Upper lobe of left lung (tissue), 6 donors: ENCODE results near the gene CBL. TPM values are rescaled to one million over a fixed set of nuclear protein-coding genes. Genes with fewer than 3 reads are reported as not detected.
A peak's percentile ranks its signal among the peaks of the same experiment; 100 is the strongest.

Source experiments
- ATAC-seq, 2 donors: fragments of 200-7000 bp; cut with Tn5 transposase; one replicate each; pipeline ENCODE4 v1.9.1; 2022; ENCODE audit warnings: mild to moderate bottlenecking in 2 of 2, moderate library complexity in 2 of 2; ENCODE audit not compliant: low FRiP score in 2 of 2
- DNase-seq, 2 donors: peaks; one replicate each; pipeline ENCODE4 v3.0.0-alpha.2; 2019 to 2020
- H3K27ac ChIP-seq, 4 donors: fragments of 200-600 bp; sonication (generic); one replicate each; pipeline ENCODE4 v1.5.1; 2016 to 2019
- H3K27me3 ChIP-seq, 4 donors: fragments of 200-600 bp; sonication (generic); one replicate each; pipeline ENCODE4 v1.5.1; 2017 to 2019
- H3K36me3 ChIP-seq, 4 donors: fragments of 200-600 bp; sonication (generic); one replicate each; pipeline ENCODE4 v1.5.1; 2016 to 2019
- H3K4me1 ChIP-seq, 4 donors: fragments of 200-600 bp; sonication (generic); one replicate each; pipeline ENCODE4 v1.5.1; 2018 to 2019
- H3K4me3 ChIP-seq, 4 donors: fragments of 200-600 bp; sonication (generic); one replicate each; pipeline ENCODE4 v1.5.1; 2017 to 2019; ENCODE audit warnings: mild to moderate bottlenecking in 2 of 4, moderate library complexity in 1 of 4
- H3K9me3 ChIP-seq, 4 donors: fragments of 200-600 bp; sonication (generic); one replicate each; pipeline ENCODE4 v1.5.1; 2018 to 2019
- CTCF ChIP-seq, 6 experiments: fragments of 450-650 bp in 4 of 6; fragments of 200-600 bp in 2 of 6; sonication (generic) in 2 of 6; IDR thresholded peaks; one replicate each; pipeline ENCODE4 v1.5.1; 2016 to 2019; ENCODE audit warnings: antibody characterized with exemption in 6 of 6
- EP300 ChIP-seq, 4 donors: sonication (generic); formaldehyde crosslinking; IDR thresholded peaks; one replicate each; pipeline ENCODE4 v1.5.1; 2017; ENCODE audit warnings: antibody characterized with exemption in 4 of 4, control low read depth in 2 of 4
- POLR2A ChIP-seq, 4 donors: fragments of 450-650 bp; IDR thresholded peaks; one replicate each; pipeline ENCODE4 v1.5.1; 2016 to 2017; ENCODE audit warnings: antibody characterized with exemption in 4 of 4, mild to moderate bottlenecking in 2 of 4
- POLR2AphosphoS5 ChIP-seq, 2 donors: sonication (generic); formaldehyde crosslinking; IDR thresholded peaks; one replicate each; pipeline ENCODE4 v1.5.1; 2017; ENCODE audit warnings: antibody characterized with exemption in 2 of 2
- WGBS, 2 donors: methylation state at CpG; one replicate each; pipeline ENCODE4 v1.1.5; 2017 to 2018; 5-methylcytosine and 5-hydroxymethylcytosine counted together
- total RNA-seq, 6 donors: library from RNA; depleted of rRNA in 4 of 6; stranded (reverse); fragments of >200 nt in 4 of 6; gene quantifications; one replicate each; pipeline versions ENCODE4 v1.1.0 to v1.2.1, GENCODE V29; 2016 to 2021
- donor health status: DM: no; HTN: no; CAD: no; lungs with moderate emphysema.
- donor health status: DM: no; HTN: yes; CAD: no; lungs with severe emphysema.

The CBL gene
- total RNA-seq, 6 donors from 2014 or later = 15.4 to 32.2 (median 18.9) TPM

DNA sequence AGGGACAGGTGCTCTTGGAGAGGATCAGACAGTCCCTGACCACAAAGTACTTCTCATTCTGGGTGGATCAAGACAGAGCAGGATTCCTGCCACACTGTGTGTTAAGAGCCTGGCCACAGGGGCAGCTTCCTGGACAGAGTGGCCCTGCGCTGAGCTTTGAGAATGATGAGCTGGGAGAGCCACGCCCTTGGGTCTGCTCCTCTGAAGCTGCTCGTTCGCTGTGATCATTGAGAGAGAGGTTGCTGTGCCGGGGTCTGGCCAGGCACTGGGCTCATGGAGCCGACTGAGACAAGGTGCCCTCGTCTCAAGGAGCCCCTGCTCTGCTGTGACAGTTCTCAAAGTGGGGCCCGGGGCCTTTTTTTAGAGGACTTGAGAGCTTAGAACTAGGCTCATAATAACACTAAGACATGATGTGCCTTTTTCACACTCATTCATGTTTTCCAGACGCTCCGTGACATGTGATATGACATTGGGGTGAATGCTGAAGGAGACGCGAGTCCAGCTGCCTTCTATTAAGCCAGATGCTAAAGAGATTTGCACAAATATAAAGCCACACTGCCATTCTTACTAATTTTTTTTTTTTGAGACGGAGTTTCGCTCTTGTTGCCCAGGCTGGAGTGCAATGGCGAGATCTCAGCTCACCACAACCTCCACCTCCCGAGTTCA lies 141.9 kb downstream of the CBL start:
- no peak overlapping the region for H3K4me3 ChIP-seq
- no peaks in the 10 kb centered on the region for H3K27me3 ChIP-seq
- WGBS, 2 donors = 71 to 83% methylated on average over 12 to 16 of the region's 16 CpGs
- H3K9me3 ChIP-seq = no peaks in the 10 kb centered on the region
- no peak overlapping the region for H3K27ac ChIP-seq
- DNase-seq (no peak), ATAC-seq (peak in 1 of 2 donors; percentile 72)
- H3K4me1 ChIP-seq = no peaks in the 10 kb centered on the region
- TF ChIP-seq POLR2AphosphoS5 (IDR thresholded peaks at IDR 0.05) = no peak
- no peak for TF ChIP-seq CTCF (IDR thresholded peaks at IDR 0.05)
- no peak for TF ChIP-seq EP300 (IDR thresholded peaks at IDR 0.05)
- TF ChIP-seq POLR2A (IDR thresholded peaks at IDR 0.05) = no peak
- no peaks in the 10 kb centered on the region for H3K36me3 ChIP-seq

GRCh38 chr11:119350302-119350701 lies 144.2 kb downstream of the CBL start:
- TF ChIP-seq POLR2A (IDR thresholded peaks at IDR 0.05) (no peak), EP300 (IDR thresholded peaks at IDR 0.05) (no peak), POLR2AphosphoS5 (IDR thresholded peaks at IDR 0.05) (no peak), CTCF (IDR thresholded peaks at IDR 0.05) (no peak)
- DNase-seq = no peak
- Histone ChIP-seq H3K4me3 (no peak overlapping the region), H3K36me3 (no peaks in the 10 kb centered on the region), H3K27ac (no peak overlapping the region), H3K27me3 (no peaks in the 10 kb centered on the region), H3K9me3 (no peaks in the 10 kb centered on the region), H3K4me1 (peaks cover 0 to 6% (median 3%) of the 10 kb centered on the region in 4 donors)
- no peak for ATAC-seq
- 74 to 79% methylated on average over 6 of the region's 6 CpGs for WGBS, 2 donors

DNA sequence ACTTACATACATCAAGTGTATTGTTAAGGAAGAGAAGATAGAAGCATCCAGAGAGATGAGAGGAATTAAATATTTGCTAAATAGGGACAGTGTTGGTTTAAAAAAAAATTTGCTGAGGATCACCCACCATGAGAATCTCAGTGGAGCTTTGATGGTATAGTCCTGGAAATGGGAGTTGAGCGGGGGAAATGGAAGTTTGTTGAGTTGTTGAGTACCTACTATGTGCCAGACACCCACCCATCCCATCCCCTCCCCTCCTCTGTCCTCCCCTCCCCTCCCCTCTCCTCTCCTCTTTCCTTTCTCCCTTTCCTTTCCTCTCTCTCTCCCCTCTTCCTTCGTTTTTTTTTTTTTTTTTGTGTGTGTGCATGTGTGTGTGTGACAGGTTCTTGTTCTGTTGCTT lies 145.1 kb downstream of the CBL start:
- H3K36me3 ChIP-seq = no peaks in the 10 kb centered on the region
- H3K4me3 ChIP-seq = no peak overlapping the region
- H3K4me1 ChIP-seq = peaks cover 3 to 13% (median 10%) of the 10 kb centered on the region in 4 donors
- TF ChIP-seq CTCF (IDR thresholded peaks at IDR 0.05) (no peak), EP300 (IDR thresholded peaks at IDR 0.05) (no peak), POLR2A (IDR thresholded peaks at IDR 0.05) (no peak), POLR2AphosphoS5 (IDR thresholded peaks at IDR 0.05) (no peak)
- no peak for ATAC-seq
- no peaks in the 10 kb centered on the region for H3K27me3 ChIP-seq
- H3K9me3 ChIP-seq = no peaks in the 10 kb centered on the region
- no peak for DNase-seq
- H3K27ac ChIP-seq = no peak overlapping the region
- WGBS, 2 donors = 47 to 60% methylated on average over 2 of the region's 2 CpGs

DNA sequence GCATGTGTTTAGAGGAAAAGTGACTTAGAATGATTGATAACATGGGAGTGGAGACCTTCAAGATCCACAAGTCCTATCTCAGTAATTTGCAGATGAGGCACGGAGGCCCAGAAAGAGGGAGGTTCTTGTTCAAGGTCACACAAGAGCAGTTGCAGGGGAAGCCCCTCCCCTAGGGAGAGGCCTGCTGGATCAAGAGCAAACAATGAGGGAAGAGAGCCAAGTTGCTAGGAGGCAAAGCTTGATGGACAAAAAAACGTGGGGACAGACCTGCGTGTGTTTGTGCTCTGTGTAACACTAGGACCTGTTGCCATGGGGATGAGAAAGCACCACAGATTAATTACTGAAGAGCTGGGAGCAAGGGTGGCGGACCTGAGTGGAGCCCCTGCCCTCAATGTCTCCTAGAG lies 146.7 kb downstream of the CBL start:
- no peak for ATAC-seq
- H3K27ac ChIP-seq = peak overlapping the region in 2 of 4 donors; percentile 36 to 44
- WGBS, 2 donors = 23 to 32% methylated on average over 4 of the region's 4 CpGs

More for the DNA sequence above, 146.7 kb downstream of the CBL start:
- TF ChIP-seq CTCF (IDR thresholded peaks at IDR 0.05) (no peak), POLR2AphosphoS5 (IDR thresholded peaks at IDR 0.05) (no peak), POLR2A (IDR thresholded peaks at IDR 0.05) (no peak), EP300 (IDR thresholded peaks at IDR 0.05) (no peak)
- no peaks in the 10 kb centered on the region for H3K9me3 ChIP-seq
- H3K4me1 ChIP-seq = peaks cover 3 to 24% (median 18%) of the 10 kb centered on the region in 4 donors
- no peaks in the 10 kb centered on the region for H3K27me3 ChIP-seq
- no peaks in the 10 kb centered on the region for H3K36me3 ChIP-seq
- H3K4me3 ChIP-seq = no peak overlapping the region
- no peak for DNase-seq
